Esophagus muscularis mucosa (tissue), 4 donors: Measurements from ENCODE around the gene AREL1.

Experiments
- EP300 ChIP-seq: sonication (generic); formaldehyde crosslinking; IDR thresholded peaks from one replicate; pipeline ENCODE4 v1.6.1; 2017; ENCODE audit warnings: antibody characterized with exemption
- POLR2A ChIP-seq: fragments of 450-650 bp; IDR thresholded peaks from one replicate; pipeline ENCODE4 v1.6.1; 2017; ENCODE audit warnings: antibody characterized with exemption, moderate library complexity, mild to moderate bottlenecking, low read depth
- POLR2AphosphoS5 ChIP-seq, 2 donors: sonication (generic); formaldehyde crosslinking; IDR thresholded peaks; one replicate each; pipeline ENCODE4 v1.6.1; 2017; ENCODE audit warnings: antibody characterized with exemption in 2 of 2
- TF ChIP-seq, protein P1 (sequence below), 3 experiments: fragments of 200-600 bp in 2 of 3; fragments of 450-650 bp in 1 of 3; sonication (generic) in 2 of 3; IDR thresholded peaks; one replicate each; pipeline ENCODE4 v1.5.1; 2017 to 2019; ENCODE audit warnings: antibody characterized with exemption in 3 of 3, mild to moderate bottlenecking in 2 of 3, moderate library complexity in 1 of 3

DNA sequence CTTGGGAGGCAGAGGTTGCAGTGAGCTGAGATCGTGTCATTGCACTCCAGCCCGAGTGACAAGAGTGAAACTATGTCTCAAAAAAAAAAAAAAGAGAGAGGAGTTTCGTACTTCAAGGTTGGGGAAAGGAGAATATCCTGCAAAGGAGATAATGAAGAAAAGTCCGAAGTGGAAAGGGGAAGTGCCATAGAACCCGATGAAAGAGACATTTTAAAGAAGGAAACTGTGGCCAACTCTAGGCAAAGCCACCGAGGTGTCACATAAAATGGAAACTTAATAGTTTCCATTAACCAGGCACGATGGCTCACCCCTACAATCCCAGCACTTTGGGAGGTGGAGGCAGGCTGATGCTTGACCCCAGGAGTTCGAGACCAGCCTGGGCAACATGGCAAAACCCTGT is 85.8 kb downstream of the AREL1 start:
- TF ChIP-seq POLR2A: no peak
- TF ChIP-seq, protein P1, sequence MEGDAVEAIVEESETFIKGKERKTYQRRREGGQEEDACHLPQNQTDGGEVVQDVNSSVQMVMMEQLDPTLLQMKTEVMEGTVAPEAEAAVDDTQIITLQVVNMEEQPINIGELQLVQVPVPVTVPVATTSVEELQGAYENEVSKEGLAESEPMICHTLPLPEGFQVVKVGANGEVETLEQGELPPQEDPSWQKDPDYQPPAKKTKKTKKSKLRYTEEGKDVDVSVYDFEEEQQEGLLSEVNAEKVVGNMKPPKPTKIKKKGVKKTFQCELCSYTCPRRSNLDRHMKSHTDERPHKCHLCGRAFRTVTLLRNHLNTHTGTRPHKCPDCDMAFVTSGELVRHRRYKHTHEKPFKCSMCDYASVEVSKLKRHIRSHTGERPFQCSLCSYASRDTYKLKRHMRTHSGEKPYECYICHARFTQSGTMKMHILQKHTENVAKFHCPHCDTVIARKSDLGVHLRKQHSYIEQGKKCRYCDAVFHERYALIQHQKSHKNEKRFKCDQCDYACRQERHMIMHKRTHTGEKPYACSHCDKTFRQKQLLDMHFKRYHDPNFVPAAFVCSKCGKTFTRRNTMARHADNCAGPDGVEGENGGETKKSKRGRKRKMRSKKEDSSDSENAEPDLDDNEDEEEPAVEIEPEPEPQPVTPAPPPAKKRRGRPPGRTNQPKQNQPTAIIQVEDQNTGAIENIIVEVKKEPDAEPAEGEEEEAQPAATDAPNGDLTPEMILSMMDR (IDR thresholded peaks at IDR 0.05): no peak
- TF ChIP-seq POLR2AphosphoS5 (IDR thresholded peaks at IDR 0.05): no peak
- no peak for TF ChIP-seq EP300
